Measurements from ENCODE around the gene CMTM7.

CMTM7 gene

GRCh38 chr3:32423534-32423933 is 31.9 kb downstream of the CMTM7 start:
- no peaks in the 10 kb centered on the region for H3K9me3 ChIP-seq (ENCODE audit: control insufficient read depth, low read length)
- H3K4me1 ChIP-seq (ENCODE audit: control insufficient read depth, insufficient read depth, low read length, poor library complexity, severe bottlenecking) = peaks cover 56% of the 10 kb centered on the region
- H3K36me3 ChIP-seq (ENCODE audit: control insufficient read depth, insufficient read depth, low read length) = no peaks in the 10 kb centered on the region
- no peaks in the 10 kb centered on the region for H3K27me3 ChIP-seq (replicated peaks; ENCODE audit: control insufficient read depth, insufficient read depth, low read length, poor library complexity, severe bottlenecking)
- H3K4me3 ChIP-seq (ENCODE audit: insufficient read depth, low read depth, low read length, poor library complexity, severe bottlenecking) = no peak overlapping the region
- DNase-seq = no peak
- peak overlapping the region; percentile 54 for H3K27ac ChIP-seq (ENCODE audit: insufficient read depth, low read length, poor library complexity, severe bottlenecking)

DNA sequence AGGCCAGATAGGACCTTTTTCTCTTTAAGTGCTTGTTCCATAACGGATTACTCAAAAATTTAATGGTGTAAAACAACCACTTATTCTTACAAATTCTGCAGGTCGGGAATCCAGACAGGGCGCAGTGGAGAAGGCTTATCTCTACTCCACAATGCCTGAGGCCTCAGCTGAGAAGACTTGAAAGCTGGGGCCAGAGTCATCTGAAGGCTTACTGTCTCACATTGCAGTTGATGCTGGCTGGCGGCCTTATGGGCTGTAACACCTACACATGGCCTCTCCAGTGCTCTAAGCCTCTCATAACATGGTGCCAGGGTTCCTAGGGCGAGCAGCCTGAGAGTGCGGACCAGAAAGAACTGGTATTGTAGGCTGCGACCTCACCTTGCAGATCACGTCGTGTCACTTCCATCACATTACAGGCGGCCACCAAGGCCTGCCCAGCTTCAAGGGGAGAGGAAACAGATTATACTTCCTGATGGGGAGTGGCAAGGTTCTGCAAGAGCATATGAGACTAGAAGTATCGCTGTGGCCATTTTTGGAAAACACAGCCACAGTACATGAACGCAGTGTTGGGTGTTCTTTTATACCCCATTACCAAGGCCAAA is 32.4 kb downstream of the CMTM7 start:
- Histone ChIP-seq H3K4me1 (ENCODE audit: control insufficient read depth, insufficient read depth, low read length, poor library complexity, severe bottlenecking) (peaks cover 61% of the 10 kb centered on the region), H3K4me3 (ENCODE audit: insufficient read depth, low read depth, low read length, poor library complexity, severe bottlenecking) (peak overlapping the region; percentile 22)

DNA sequence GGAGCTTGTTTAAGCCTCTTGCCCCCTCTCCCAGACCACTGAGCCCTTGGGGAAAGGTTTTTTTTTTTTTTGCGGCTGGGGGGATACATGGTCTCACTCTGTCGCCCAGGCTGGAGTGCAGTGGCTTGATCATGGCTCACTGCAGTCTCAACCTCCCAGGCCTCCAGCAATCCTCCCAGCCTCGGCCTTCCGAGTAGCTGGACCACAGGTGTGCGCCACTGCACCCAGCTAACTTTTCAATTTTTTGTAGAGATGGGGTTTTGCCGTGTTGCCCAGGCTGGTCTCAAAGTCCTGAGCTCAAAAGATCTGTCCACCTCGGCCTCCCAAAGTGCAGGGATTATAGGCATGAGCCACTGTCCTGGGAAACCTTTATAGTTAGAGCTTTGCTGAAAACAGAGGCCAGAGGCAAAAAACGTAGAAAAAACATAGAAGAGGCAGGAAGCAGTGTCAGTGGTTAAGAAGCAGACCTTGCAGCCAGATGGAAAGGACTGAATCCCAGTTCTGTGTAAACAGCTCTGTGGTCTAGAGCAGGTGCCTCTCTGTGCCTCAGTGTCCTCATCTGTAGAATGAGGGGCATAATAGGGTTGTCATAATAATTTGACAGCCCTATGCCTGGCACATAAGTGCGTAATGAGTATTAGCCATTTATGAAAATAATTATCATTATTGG is 33.1 kb downstream of the CMTM7 start:
- H3K27ac ChIP-seq (ENCODE audit: insufficient read depth, low read length, poor library complexity, severe bottlenecking) = peak overlapping the region; percentile 54
- no peak for DNase-seq
- H3K36me3 ChIP-seq (ENCODE audit: control insufficient read depth, insufficient read depth, low read length) = no peaks in the 10 kb centered on the region
- peaks cover 60% of the 10 kb centered on the region for H3K4me1 ChIP-seq (ENCODE audit: control insufficient read depth, insufficient read depth, low read length, poor library complexity, severe bottlenecking)
- H3K9me3 ChIP-seq (ENCODE audit: control insufficient read depth, low read length) = no peaks in the 10 kb centered on the region
- H3K27me3 ChIP-seq (replicated peaks; ENCODE audit: control insufficient read depth, insufficient read depth, low read length, poor library complexity, severe bottlenecking) = no peaks in the 10 kb centered on the region
- H3K4me3 ChIP-seq (ENCODE audit: insufficient read depth, low read depth, low read length, poor library complexity, severe bottlenecking) = peak overlapping the region; percentile 22

More for the DNA sequence above, 32.4 kb downstream of the CMTM7 start:
- H3K27ac ChIP-seq (ENCODE audit: insufficient read depth, low read length, poor library complexity, severe bottlenecking) = peak overlapping the region; percentile 54
- no peak for DNase-seq
- H3K9me3 ChIP-seq (ENCODE audit: control insufficient read depth, low read length) = no peaks in the 10 kb centered on the region
- H3K36me3 ChIP-seq (ENCODE audit: control insufficient read depth, insufficient read depth, low read length) = no peaks in the 10 kb centered on the region
- H3K27me3 ChIP-seq (replicated peaks; ENCODE audit: control insufficient read depth, insufficient read depth, low read length, poor library complexity, severe bottlenecking) = no peaks in the 10 kb centered on the region

- H3K27me3 ChIP-seq (replicated peaks; ENCODE audit: control insufficient read depth, insufficient read depth, low read length, poor library complexity, severe bottlenecking) = no peaks in the 10 kb centered on the region
- DNase-seq = peak in 2 of 3 donors; percentile 16 to 36
- H3K4me3 ChIP-seq (ENCODE audit: insufficient read depth, low read depth, low read length, poor library complexity, severe bottlenecking) = peak overlapping the region; percentile 20
- no peaks in the 10 kb centered on the region for H3K36me3 ChIP-seq (ENCODE audit: control insufficient read depth, insufficient read depth, low read length)
- peaks cover 74% of the 10 kb centered on the region for H3K4me1 ChIP-seq (ENCODE audit: control insufficient read depth, insufficient read depth, low read length, poor library complexity, severe bottlenecking)
- peak overlapping the region; percentile 56 for H3K27ac ChIP-seq (ENCODE audit: insufficient read depth, low read length, poor library complexity, severe bottlenecking)
- H3K9me3 ChIP-seq (ENCODE audit: control insufficient read depth, low read length) = no peaks in the 10 kb centered on the region
Observed at GRCh38 chr3:32428092-32429068, 36.7 kb downstream of the CMTM7 start.

DNA sequence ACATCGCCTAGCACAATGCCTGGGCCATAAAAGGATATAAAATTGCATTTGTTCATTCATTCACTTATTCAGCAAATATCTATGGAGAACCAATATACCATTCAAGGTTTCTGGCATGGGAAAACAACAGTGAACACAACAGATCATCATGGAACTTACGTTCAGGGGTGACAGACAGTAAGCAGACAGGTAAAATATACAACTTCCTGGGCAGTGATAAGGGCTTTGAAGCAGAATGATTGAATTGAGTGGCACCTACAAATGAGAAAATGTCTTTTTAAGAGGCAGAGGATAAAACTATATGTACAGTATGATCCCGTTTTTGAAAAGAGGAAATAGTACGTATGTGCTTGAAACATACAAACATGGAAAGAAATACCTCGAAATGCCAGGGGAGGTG is 39.2 kb downstream of the CMTM7 start:
- Histone ChIP-seq H3K4me3 (ENCODE audit: insufficient read depth, low read depth, low read length, poor library complexity, severe bottlenecking) (no peak overlapping the region), H3K9me3 (ENCODE audit: control insufficient read depth, low read length) (no peaks in the 10 kb centered on the region), H3K4me1 (ENCODE audit: control insufficient read depth, insufficient read depth, low read length, poor library complexity, severe bottlenecking) (peaks cover 58% of the 10 kb centered on the region), H3K27me3 (replicated peaks; ENCODE audit: control insufficient read depth, insufficient read depth, low read length, poor library complexity, severe bottlenecking) (no peaks in the 10 kb centered on the region), H3K27ac (ENCODE audit: insufficient read depth, low read length, poor library complexity, severe bottlenecking) (peak overlapping the region; percentile 74), H3K36me3 (ENCODE audit: control insufficient read depth, insufficient read depth, low read length) (no peaks in the 10 kb centered on the region)
- DNase-seq = no peak

DNA sequence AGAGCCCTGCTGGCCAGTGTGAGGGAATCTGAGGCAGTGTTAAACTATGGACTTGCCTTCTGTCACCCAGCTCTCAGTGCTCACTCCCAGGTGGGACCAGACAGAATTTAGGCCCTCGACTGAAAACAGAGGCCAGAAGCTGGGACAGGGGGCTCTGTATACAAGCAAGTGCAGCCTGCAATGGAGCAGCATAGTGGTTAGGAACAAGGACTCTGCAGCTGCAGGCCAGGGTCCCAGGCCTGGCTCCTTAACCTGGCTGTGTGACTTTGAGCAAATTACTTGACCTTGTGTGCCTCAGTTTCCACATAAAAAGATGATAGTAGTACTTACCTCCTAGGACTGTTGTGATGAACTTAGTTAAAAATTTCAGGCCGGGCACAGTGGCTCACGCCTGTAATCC is 39.8 kb downstream of the CMTM7 start:
- H3K27me3 ChIP-seq (replicated peaks; ENCODE audit: control insufficient read depth, insufficient read depth, low read length, poor library complexity, severe bottlenecking) = no peaks in the 10 kb centered on the region
- H3K4me1 ChIP-seq (ENCODE audit: control insufficient read depth, insufficient read depth, low read length, poor library complexity, severe bottlenecking) = peaks cover 64% of the 10 kb centered on the region
- no peak for DNase-seq
- H3K9me3 ChIP-seq (ENCODE audit: control insufficient read depth, low read length) = no peaks in the 10 kb centered on the region
- H3K36me3 ChIP-seq (ENCODE audit: control insufficient read depth, insufficient read depth, low read length) = no peaks in the 10 kb centered on the region
- no peak overlapping the region for H3K4me3 ChIP-seq (ENCODE audit: insufficient read depth, low read depth, low read length, poor library complexity, severe bottlenecking)
- peak overlapping the region; percentile 74 for H3K27ac ChIP-seq (ENCODE audit: insufficient read depth, low read length, poor library complexity, severe bottlenecking)

DNA sequence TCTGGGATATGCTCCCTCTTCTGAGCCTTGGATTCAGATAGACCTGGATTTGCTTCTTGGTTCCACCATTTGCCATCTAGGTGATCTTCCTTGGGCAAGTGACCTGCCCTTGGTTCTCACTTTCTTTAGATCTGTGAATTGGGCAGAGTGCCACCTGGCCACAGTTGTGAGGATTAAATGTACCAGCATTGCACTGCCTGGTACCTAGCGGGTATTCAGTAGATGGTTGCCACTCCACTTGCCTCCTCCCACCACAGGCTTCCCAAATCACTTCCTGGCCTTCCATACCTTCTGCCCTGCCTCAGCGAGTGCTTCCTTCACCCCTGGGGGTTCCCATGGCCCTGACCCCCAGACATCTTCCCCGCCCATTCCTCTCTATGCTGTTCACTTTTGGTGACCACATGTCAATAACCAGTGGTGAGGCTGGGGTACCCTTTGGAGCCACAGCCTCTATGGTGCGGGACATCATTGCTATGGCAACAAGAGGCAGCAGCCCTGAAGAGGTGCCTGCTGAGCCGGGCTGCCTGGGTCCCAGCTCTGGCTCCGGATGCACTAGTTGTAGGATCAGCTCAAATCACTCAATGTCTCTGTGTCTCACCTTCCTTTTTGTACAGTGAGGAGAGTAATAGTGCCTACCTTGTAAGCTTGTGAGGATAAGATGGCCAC is 40.5 kb downstream of the CMTM7 start:
- Histone ChIP-seq H3K4me1 (ENCODE audit: control insufficient read depth, insufficient read depth, low read length, poor library complexity, severe bottlenecking) (peaks cover 68% of the 10 kb centered on the region), H3K27me3 (replicated peaks; ENCODE audit: control insufficient read depth, insufficient read depth, low read length, poor library complexity, severe bottlenecking) (no peaks in the 10 kb centered on the region), H3K27ac (ENCODE audit: insufficient read depth, low read length, poor library complexity, severe bottlenecking) (peak overlapping the region; percentile 74), H3K9me3 (ENCODE audit: control insufficient read depth, low read length) (no peaks in the 10 kb centered on the region), H3K36me3 (ENCODE audit: control insufficient read depth, insufficient read depth, low read length) (no peaks in the 10 kb centered on the region), H3K4me3 (ENCODE audit: insufficient read depth, low read depth, low read length, poor library complexity, severe bottlenecking) (peak overlapping the region; percentile 14)
- no peak for DNase-seq

DNA sequence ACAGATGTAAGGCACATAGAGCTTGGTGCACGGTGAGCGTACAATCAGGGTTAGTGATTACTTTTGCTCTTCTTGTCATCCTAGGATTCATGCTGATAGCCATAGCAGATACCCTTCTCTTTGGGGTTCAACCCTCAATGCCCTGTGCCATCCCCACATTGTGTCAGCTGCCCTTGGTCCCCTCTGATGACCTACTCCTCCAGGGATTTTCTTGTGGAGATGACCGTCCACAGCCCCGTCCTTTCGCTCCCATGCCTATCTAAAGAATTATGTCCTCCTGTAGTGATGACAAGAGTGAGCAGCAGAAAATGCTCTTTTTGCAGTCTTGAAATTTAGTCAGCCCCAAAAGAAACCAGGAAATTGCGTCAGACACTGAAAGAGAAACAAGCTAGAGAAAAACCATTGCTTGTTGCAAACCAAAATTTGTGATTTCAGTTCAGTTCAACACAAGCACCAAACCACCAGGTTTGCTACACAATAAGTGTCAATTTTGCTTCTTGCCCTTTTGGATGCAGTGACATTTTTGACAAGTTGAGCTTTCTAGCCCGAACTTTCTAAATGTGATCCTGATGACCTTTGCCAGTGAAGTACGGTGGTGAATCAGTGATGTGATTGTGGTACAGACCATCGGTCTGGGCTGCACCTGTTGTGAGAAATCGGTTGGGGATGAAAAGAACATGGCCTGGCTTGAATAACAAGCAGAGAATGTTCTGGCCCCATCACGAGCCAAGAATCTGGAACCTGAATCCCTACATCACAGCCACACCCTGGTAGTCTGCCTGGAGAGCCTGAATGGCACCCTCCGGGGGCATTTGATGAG is 41.3 kb downstream of the CMTM7 start:
- no peak for DNase-seq
- Histone ChIP-seq H3K9me3 (ENCODE audit: control insufficient read depth, low read length) (no peaks in the 10 kb centered on the region), H3K4me1 (ENCODE audit: control insufficient read depth, insufficient read depth, low read length, poor library complexity, severe bottlenecking) (peaks cover 61% of the 10 kb centered on the region), H3K4me3 (ENCODE audit: insufficient read depth, low read depth, low read length, poor library complexity, severe bottlenecking) (peak overlapping the region; percentile 14), H3K36me3 (ENCODE audit: control insufficient read depth, insufficient read depth, low read length) (no peaks in the 10 kb centered on the region), H3K27me3 (replicated peaks; ENCODE audit: control insufficient read depth, insufficient read depth, low read length, poor library complexity, severe bottlenecking) (no peaks in the 10 kb centered on the region), H3K27ac (ENCODE audit: insufficient read depth, low read length, poor library complexity, severe bottlenecking) (peak overlapping the region; percentile 74)

GRCh38 chr3:32434206-32434605 is 42.6 kb downstream of the CMTM7 start:
- Histone ChIP-seq H3K27me3 (replicated peaks; ENCODE audit: control insufficient read depth, insufficient read depth, low read length, poor library complexity, severe bottlenecking) (no peaks in the 10 kb centered on the region), H3K36me3 (ENCODE audit: control insufficient read depth, insufficient read depth, low read length) (no peaks in the 10 kb centered on the region), H3K4me3 (ENCODE audit: insufficient read depth, low read depth, low read length, poor library complexity, severe bottlenecking) (no peak overlapping the region), H3K4me1 (ENCODE audit: control insufficient read depth, insufficient read depth, low read length, poor library complexity, severe bottlenecking) (peaks cover 56% of the 10 kb centered on the region), H3K9me3 (ENCODE audit: control insufficient read depth, low read length) (no peaks in the 10 kb centered on the region), H3K27ac (ENCODE audit: insufficient read depth, low read length, poor library complexity, severe bottlenecking) (peak overlapping the region; percentile 74)
- no peak for DNase-seq
